Lung microvascular endothelial cell (primary cell): ENCODE results near the gene SDSL. TPM values are rescaled to one million over a fixed set of nuclear protein-coding genes. Genes with fewer than 3 reads are reported as not detected.
A peak's percentile ranks its signal among the peaks of the same experiment; 100 is the strongest.

Experiments
- DNase-seq, 2 donors: peaks; one replicate each; pipeline versions ENCODE4 v3.0.0 to v3.0.0-alpha.2; 2010; ENCODE audit warnings: low read depth in 2 of 2
- total RNA-seq: library from RNA; depleted of rRNA; stranded (reverse); fragments of >200 nt; gene quantifications from 2 replicates; pipeline ENCODE4 v1.2.1, GENCODE V29; 2014

SDSL gene
- total RNA-seq, 1 donor from 2014 or later, result 4.2 TPM

DNA sequence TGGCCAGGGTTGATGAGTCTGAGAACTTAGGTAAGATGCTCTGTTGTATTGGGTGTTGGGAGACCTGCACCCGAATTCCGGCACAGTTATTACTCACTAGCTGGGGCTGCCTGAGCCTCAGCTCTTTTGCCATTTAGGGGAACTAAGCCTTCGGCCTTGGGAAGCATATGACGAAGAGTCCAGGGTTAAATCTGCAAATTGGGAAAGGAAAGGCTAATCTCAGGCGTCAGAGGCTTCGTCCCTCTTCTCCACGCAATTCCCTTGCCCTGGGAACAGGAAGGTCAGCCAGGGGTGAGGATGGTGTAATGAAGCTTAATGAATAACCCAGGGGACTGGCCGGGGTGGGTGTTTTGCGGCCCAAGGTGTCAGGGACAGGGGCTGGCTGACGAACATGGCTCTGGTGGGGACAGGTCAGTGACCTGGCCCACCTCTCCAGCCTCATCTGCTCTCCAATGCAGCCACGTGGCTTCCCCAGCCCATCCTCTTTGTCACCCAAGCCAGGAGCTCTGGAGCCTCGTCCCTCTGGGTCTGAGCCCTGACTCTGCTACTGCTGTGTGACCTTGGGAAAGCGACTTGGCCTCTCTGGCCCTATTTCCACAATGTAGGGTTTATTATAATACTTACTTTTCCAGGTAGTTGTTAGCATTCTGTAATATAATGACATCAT, 3.8 kb upstream of the SDSL start:
- peak in 1 of 2 donors; percentile 16 for DNase-seq

DNA sequence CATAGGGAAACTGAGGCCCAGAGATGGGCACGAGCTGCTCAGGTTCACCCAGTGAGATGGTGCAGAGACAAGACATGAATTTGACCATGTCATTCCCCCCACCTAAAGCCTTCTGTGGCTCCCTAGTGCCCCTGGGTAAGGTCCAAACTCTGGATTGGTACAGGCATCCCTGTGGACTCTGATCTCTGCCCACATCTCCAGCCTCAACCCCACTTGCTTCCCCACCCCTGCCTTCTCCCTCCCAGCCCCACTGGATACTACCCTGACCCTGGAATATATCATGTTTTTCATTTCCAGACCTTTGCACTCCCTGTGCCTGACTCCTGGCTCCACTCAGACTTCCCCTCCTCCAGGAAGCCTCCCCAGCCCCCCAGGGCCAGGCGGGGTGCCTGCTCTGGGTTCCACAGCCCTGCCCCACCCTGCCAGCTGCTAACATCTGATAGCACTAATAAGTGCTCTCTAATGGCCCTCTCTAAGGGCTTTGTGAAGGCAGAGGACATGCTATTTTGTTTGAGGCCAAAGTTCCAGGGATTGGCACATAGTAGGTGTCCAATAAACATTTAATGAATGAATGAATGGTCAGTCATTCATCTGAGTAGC, 1.1 kb upstream of the SDSL start:
- DNase-seq, result no peak

DNA sequence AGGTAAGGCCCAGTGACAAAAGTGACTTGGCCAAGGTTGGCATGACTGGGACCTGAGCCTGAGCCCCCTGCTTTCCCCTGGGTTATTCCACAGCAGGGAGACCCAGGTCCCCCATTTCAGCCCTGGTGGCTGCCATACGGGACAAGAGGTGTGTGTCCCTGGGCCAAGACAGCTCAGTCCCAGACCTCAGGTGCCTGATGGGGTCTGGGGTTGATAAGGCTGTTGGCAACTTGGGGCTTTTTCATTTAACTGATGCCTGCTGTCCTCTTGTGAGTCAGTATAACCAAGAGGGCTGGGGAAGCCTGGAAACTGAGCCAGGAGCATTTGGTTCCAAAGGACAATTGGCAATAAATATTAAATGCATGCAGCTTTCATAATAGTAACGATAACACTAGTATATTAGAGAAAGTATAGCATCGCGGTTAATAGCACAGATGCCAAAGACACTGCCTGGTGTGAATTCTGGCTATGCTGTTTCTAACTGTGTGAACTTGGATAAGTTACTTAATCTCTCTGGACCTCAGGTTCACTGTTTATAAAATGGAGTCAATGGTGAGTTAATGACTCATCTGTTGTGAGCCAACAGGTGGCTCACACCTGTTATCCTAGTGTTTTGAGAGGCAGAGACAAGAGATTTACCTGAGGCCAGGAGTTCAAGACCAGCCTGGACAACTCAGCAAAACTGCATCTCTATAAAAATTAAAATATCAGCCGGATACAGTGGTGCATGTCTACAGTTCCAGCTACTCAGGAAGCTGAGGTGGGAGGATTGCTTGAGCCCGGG, 898 bp downstream of the SDSL start:
- no peak for DNase-seq

DNA sequence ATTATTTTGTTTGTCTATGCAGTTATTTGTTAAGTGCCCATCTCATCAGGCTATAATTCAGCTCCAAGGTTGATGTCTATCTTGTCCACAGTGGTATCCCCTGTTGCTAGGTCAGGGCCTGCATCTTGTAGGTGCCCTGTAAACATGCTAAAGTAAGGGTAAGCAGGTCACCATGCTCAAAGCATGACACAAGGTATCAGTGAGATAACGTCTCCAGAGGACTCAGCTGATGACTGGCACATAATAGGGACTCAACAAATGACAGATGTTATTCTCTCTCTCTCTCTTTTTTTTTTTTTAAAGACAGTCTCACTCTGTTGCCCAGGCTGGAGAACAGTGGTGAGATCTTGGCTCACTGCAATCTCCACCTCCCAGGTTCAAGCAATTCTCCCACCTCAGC, 2.3 kb downstream of the SDSL start:
- DNase-seq, result no peak

DNA sequence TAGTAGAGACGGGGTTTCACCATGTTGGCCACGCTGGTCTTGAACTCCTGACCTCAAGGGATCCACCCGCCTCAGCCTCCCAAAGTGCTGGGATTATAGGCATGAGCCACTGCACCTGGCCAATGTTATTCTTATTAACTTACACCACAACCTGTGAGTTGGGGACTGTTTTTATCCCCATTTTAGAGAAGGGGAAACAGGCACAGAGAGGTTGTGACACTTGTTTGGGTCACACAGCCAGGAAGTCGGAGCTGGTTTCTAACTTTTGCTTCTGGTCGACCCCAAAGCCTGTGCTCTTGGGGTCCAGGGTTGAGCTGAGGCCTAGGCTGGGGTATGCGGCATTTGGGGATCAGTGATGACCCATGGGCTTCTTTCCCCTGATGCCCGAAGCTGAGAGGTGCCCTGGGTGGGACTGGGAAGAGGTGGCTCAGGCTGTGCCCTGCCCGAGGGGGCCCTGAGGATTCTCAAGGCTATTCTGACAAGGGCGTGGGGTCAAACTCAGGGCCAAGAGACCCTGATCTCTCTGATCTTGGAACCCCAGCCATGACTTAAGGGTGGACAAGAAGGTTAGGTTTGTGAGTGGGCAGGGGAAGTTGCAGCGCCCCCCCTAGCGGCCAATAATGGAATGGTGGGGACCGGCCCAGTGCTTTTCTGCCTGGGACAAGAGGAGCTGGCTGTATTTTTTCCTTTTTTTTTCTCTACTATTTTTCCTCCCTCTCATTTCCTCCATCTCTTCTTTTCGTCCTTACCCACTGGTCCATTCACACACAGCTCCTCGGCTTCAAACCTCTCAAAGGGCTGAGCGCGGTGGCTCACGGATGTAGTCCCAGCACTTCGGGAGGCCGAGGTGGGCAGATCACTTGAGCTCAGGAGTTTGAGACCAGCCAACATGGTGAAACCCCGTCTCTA, 3.0 kb downstream of the SDSL start:
- DNase-seq, result peak; percentile 70 to 72

DNA sequence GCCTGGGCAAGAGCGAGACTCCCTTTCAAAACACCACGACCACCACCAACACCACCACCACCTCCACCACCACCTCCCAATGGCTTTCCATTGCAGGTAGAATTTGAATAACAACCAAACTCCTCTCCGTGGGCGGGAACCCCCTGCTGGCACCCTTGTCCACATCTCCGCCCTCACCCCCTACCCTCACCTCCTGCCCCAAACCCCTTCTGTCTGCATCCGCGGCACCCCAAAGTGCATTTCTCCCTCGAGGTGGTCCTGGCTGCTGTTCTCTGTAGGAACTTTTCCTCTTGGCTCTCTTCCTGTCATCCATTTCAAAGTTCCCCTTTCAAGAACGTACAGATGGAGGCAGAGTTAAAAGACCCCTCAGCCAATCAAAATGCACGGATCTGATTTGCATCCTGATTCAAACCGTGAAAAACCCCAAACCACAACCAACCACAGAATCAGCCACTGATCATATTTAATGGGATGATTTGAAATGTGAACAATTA, 3.8 kb downstream of the SDSL start:
- DNase-seq, result no peak

DNA sequence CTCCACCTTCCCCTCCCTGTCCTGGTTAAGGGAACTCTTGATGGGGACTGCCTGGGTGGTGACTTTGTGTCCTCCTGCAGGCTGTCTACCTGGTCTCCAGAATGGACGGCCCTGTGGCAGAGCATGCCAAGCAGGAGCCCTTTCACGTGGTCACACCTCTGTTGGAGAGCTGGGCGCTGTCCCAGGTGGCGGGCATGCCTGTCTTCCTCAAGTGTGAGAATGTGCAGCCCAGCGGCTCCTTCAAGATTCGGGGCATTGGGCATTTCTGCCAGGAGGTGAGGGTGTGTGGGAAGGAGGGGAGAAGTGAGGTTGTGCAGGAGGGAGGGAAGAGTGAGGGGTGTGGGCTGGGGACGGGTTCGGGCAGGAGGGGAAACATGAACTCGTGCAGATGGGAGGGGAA, 5.7 kb downstream of the SDSL start:
- DNase-seq, result no peak

DNA sequence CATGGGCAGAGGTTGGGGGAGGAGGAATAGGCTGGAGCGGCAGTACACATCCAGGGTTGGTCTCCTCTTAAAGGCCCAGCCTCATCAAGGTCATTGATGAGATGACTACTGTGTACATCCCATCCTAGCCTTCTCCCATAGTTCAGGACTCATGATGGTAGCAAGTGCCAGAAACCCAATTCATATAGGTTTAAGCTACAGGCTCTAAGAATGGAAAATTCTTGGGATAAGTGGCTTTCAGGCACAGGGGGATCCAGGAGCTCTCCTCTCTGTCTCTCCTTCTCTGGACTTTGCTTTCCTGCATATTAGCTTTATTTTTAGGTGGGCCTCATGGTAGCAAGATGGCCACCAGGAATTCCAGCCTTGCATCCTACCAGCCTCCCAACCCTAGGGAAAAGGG, 6.3 kb downstream of the SDSL start:
- DNase-seq, result no peak

DNA sequence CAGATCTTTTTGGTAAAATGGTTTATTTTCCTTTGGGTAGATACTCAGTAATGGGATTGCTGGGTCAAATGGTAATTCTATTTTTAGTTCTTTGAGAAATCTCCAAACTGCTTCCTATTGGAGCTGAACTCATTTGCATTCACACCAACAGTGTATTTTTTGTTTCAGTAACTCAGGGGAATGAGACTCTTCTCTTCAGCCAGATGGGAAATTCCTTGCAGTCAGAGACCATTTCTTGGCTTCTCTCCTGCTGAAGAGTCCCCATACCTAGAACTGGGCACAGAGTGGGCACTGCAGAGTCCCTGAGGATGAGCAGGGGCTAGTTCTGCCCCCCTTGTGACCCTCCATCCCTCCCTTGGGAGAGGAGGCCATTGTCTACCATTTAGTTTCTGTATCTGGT, 10.8 kb downstream of the SDSL start:
- no peak for DNase-seq

DNA sequence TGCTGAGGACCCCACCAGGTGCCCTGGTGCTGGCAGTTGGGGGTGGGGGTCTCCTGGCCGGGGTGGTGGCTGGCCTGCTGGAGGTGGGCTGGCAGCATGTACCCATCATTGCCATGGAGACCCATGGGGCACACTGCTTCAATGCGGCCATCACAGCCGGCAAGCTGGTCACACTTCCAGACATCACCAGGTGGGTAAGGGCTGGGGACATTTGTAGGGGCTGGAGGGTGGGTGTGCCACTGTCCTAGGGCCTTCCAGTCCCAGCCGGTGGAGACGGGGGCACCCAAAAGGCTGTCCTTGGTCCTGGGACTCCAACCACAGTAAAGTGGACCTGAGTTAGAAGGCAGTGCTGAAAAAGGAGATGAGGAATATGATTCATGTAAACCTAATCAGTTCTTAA, 13.2 kb downstream of the SDSL start:
- DNase-seq, result no peak

DNA sequence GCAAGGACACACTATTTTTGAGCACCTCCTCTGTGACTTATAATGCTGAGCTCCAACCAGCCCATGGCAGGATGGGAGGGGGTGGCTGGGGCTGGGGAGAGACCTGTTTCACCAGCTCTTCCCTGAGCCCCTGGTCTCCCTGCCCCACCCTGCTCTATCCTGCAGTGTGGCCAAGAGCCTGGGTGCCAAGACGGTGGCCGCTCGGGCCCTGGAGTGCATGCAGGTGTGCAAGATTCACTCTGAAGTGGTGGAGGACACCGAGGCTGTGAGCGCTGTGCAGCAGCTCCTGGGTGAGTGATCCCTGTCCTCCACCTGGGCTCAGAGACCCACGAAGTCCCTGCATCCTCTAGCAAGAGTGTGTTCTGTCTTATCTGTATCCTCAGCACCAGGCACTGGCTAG, 14.4 kb downstream of the SDSL start:
- no peak for DNase-seq

DNA sequence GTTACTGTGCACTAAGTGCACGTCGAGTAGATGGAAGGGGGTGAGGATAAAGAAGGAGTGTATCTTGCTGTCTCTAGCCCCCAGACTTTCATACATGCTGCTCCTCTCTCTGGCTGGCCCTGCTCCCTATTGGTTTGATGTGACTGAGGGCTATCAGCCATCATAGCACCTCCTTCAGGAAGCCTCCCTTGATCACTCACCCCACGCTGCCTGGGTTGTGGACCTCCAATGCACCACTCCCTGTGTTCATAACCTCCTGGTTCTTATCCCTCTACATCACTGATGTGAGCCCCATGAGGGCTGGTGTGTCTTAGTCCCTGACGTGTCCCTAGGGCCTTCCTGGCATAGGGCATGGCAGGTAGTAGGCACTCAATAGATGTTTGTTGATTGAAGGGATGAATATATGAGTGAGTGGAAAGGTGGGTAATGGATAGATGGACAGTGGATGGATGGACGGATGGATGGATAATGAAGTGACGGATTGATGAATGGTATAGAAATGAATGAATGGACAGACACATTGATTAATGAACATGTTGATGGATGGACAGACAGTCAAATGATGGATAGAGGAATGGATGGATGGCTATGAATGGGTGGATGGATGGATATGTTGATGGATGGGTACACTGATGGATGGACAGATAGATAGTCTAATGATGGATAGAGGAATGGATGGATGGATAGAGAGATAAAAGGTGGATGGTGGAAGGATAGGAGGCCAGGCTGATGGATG, 15.0 kb downstream of the SDSL start:
- DNase-seq, result no peak

DNA sequence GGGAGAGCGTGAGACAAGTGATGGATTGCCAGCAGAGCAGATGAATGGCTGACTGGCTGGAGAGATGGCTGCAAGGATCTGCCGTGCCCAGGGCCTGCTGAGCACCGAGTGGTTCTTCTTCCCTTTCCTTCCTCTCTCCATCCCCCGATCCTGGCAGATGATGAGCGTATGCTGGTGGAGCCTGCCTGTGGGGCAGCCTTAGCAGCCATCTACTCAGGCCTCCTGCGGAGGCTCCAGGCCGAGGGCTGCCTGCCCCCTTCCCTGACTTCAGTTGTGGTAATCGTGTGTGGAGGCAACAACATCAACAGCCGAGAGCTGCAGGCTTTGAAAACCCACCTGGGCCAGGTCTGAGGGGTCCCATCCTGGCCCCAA, 15.5 kb downstream of the SDSL start:
- no peak for DNase-seq

DNA sequence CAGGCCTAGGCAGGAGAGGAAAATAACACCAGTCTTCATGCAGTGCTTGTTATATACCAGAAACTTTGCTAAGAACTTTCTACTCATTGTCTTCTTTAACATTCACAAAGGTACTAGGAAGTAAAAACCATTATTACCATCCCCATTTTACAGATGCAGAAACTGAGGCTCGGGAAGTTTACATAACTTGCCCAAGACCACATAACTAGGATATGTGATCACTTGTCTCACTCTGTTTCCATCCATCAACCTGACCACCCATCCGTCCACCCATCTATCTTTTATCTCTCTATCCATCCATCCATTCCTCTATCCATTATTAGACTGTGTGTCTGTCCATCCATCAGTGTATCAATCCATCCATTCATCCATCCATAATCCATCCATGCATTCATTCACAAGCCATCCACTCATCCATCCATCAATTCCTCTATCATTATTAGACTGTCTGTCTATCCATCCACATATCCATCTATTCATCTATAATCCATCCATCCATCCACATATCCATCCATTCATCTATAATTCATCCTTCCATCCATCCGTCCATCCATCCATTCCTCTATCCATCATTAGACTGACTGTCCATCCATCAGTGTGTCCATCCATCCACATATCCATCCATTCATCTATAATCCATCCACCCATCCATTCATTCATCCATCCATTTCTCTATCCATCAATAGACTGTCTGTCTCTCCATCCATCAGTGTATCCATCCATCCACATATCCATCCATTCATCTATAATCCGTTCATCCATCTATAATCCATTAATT, 16.5 kb downstream of the SDSL start:
- no peak for DNase-seq

DNA sequence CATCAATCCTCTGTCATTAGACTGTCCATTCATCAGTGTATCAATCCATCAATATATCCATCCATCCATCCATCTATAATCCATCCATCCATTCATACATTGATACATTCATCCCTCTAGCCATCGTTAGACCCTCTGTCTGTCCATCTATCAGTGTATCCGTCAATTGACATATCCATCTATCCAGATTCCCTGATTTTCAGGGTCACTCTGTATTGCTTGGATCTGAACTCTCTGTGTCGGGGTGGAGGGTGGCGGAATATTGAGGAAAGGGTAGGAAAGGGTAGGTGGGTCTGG, 17.1 kb downstream of the SDSL start:
- no peak for DNase-seq

DNA sequence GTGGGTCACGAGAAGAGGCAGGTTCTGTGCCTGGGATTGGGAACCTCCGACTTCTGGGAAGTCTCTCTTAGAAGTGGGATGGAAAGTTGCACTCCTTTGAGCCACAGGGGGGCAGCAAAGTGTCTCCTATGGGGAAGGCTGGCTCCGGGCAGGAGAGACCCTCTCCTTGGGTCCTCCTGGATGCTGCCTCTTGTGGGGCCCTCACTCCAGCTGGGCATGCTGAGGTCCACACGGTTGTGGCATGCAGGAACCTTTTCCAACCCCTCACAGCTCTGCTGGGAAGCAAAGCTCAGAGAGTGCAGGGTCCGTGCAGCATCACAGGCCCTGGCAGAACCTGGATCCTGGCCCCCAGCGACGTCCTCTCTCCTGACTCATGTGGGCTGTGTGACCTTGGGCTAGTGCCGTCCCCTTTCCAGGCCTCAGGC, 17.4 kb downstream of the SDSL start:
- peak; percentile 59 for DNase-seq

DNA sequence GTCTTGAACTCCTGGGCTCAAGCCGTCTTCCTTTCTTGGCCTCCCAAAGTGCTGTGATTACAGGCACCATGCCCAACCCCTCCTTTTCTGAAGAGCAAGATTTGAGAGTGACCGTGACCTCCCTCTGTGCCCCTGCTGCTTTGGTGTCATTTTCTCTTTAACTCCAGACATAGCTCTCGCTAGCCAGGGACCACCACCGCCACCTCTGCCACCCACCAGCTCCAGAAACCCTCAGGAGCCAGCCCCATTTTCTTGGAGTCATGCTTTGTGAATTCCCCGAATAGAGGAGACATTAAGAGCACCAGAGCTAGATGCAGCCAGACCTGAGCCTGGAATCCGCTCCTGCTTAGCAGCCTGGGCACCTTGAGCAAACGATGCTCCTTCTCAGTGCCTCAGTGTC, 18.2 kb downstream of the SDSL start:
- no peak for DNase-seq

DNA sequence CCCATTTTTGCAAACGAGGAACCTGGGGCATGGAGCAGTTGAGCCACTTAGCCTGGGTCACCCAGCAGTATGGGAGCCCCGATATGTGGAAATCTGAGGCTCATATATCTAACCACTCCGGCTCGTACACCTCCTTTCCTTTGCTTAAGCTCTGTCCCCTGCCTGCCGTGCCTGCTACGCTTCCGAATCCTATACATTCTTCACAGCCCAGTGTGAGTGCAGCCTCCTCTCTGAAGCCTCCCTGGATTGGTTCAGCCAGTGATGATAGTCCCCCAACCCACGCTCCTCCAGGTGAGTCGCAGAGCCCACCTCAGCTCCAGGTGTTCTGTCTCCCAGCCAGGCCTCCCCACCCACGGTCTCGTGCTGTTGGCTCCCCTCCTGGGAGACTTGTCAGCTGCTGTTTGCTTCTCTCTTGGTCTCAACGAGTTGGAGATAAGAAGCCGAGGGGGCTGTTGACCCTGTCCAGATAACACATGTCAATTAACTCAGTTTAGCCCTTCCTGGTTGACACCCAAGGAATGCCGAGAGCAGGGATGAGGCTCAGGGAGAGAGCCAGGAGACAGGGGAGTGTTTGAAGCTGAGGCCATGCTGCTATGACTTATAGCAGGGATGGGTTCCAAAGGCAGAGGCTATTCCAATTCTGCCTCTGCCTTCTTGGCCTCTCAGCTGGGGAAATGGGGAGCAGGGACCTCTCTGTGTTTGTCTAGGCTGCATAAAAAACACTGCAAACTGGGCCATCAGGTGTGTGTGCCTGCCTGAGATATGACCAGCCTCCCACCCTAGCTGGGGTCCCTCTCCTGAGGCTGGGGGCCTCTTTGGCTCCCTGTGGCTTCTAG, 19.0 kb downstream of the SDSL start:
- no peak for DNase-seq

DNA sequence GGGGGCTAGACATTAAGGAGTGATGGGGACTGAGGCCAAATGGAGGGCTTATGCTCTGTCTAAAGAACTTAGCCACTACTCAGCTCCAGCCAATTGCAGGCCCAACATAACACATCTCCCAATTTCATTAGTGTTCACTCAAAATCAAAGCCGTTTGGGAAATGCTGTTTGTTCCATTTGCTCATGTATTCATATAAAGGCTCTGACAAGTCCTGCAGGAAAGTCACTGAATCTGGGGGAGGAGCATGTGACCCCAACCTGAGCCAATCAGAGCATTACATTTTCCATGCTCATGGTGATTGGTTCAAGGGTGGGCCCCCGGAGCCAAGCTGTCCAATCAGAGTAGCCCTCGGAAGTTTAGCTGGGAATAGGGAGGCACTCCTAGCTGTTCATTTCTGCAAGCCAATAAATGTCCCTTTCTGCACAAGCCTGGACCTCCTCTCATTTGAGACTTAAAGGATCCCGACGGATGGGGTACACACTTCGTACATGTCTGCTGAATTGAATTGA, 20.9 kb downstream of the SDSL start:
- DNase-seq, result no peak
